SK-N-SH (cell line): ENCODE results near the gene CYTL1. TPM values are rescaled to one million over a fixed set of nuclear protein-coding genes. Genes with fewer than 3 reads are reported as not detected.

Experiments used
- CTCF ChIA-PET: fragments of 300-600, 350-600 bp; formaldehyde crosslinking; extraction: SDS; loops from one replicate; lab custom pipeline; 2021; lab: Yijun Ruan, JAX
- POLR2A ChIA-PET: fragments of 350-600 bp; sonication (Branson Sonifier 250); formaldehyde crosslinking; extraction: SDS; loops from one replicate; lab custom pipeline; 2020; ENCODE audit warnings: antibody characterized with exemption, inconsistent platforms; lab: Yijun Ruan, JAX
- DNase-seq: peaks from one replicate; pipeline ENCODE4 v3.0.0; 2012
- H2AFZ ChIP-seq: fragments of 200-600 bp; sonication (generic); 2 replicates; pipeline ENCODE4 v1.8.1; 2016; ENCODE audit warnings: antibody characterized with exemption, mild to moderate bottlenecking, low read depth
- H3F3A ChIP-seq: fragments of 200-600 bp; sonication (generic); replicated peaks from 2 replicates; pipeline ENCODE3; 2016; ENCODE audit warnings: antibody characterized with exemption, mild to moderate bottlenecking; ENCODE audit not compliant: insufficient read depth
- H3K27ac ChIP-seq, 2 experiments: fragments of 200-500 bp in 1 of 2; fragments of 200-600 bp in 1 of 2; sonication (Bioruptor generic) in 1 of 2; sonication (generic), shearing (Covaris generic) in 1 of 2; 2 replicates each; pipeline versions ENCODE4 v1.5.1 to v1.6.1; 2014 to 2016; ENCODE audit warnings: low read depth in 2 of 2, inconsistent platforms in 1 of 2, low read length in 1 of 2, mild to moderate bottlenecking in 1 of 2, mixed read lengths in 1 of 2
- H3K27me3 ChIP-seq: fragments of 200-600 bp; sonication (generic), shearing (Covaris generic); 2 replicates; pipeline ENCODE4 v1.6.1; 2016; ENCODE audit warnings: mixed run types; ENCODE audit not compliant: insufficient read depth
- H3K36me3 ChIP-seq, 2 experiments: fragments of 200-500 bp in 1 of 2; fragments of 200-600 bp in 1 of 2; sonication (Bioruptor generic) in 1 of 2; sonication (generic) in 1 of 2; replicated peaks in 1 of 2; 2 replicates each; pipeline versions ENCODE3 to v1.5.1; 2014 to 2016; ENCODE audit warnings: low read length in 1 of 2, mild to moderate bottlenecking in 1 of 2; ENCODE audit not compliant: insufficient read depth in 2 of 2, control insufficient read depth in 1 of 2
- H3K4me1 ChIP-seq, 2 experiments: fragments of 200-500 bp in 1 of 2; fragments of 200-600 bp in 1 of 2; sonication (Bioruptor generic) in 1 of 2; sonication (generic), shearing (Covaris generic) in 1 of 2; 2 replicates each; pipeline versions ENCODE4 v1.5.1 to v1.6.1; 2014 to 2016; ENCODE audit warnings: low read depth in 1 of 2, low read length in 1 of 2, mixed run types in 1 of 2; ENCODE audit not compliant: insufficient read depth in 2 of 2, control insufficient read depth in 1 of 2
- H3K4me2 ChIP-seq: fragments of 200-600 bp; sonication (generic), shearing (Covaris generic); 2 replicates; pipeline ENCODE4 v1.6.1; 2017; ENCODE audit warnings: mixed run types
- H3K4me3 ChIP-seq, 2 experiments: fragments of 200-500 bp in 1 of 2; fragments of 200-600 bp in 1 of 2; sonication (Bioruptor generic) in 1 of 2; sonication (generic), shearing (Covaris generic) in 1 of 2; 2 replicates each; pipeline versions ENCODE4 v1.5.1 to v1.8.1; 2014 to 2016; ENCODE audit warnings: low read depth in 2 of 2, inconsistent platforms in 1 of 2, low read length in 1 of 2, mild to moderate bottlenecking in 1 of 2, mixed read lengths in 1 of 2, moderate library complexity in 1 of 2
- H3K79me2 ChIP-seq: fragments of 200-600 bp; sonication (generic); 2 replicates; pipeline ENCODE4 v1.8.1; 2017; ENCODE audit warnings: mild to moderate bottlenecking; ENCODE audit not compliant: insufficient read depth
- H3K9ac ChIP-seq: fragments of 200-600 bp; sonication (generic); 2 replicates; pipeline ENCODE4 v1.6.1; 2017; ENCODE audit warnings: mixed run types
- H3K9me2 ChIP-seq: fragments of 200-600 bp; sonication (generic); 2 replicates; pipeline ENCODE4 v1.6.1; 2017; ENCODE audit warnings: mixed run types
- H3K9me3 ChIP-seq: fragments of 200-600 bp; sonication (generic); 2 replicates; pipeline ENCODE4 v1.6.1; 2017; ENCODE audit warnings: mixed run types, mild to moderate bottlenecking, moderate library complexity
- H4K20me1 ChIP-seq: fragments of 200-600 bp; sonication (generic); 2 replicates; pipeline ENCODE4 v1.6.1; 2017; ENCODE audit warnings: mild to moderate bottlenecking, mixed run types; ENCODE audit not compliant: insufficient read depth
- EP300 ChIP-seq, 2 experiments: IDR thresholded peaks; 2 replicates each; pipeline versions ENCODE4 v1.4.0 to v1.6.1; 2012; ENCODE audit warnings: borderline replicate concordance in 1 of 2, low read depth in 1 of 2, low read length in 1 of 2
- EZH2phosphoT487 ChIP-seq: fragments of 200-600 bp; sonication (generic); IDR thresholded peaks from 2 replicates; pipeline ENCODE4 v1.6.1; 2017; ENCODE audit warnings: low read depth, mixed run types, mild to moderate bottlenecking, antibody characterized with exemption, moderate library complexity, borderline replicate concordance
- FOXM1 ChIP-seq: IDR thresholded peaks from 2 replicates; pipeline ENCODE4 v1.4.0; 2012; ENCODE audit warnings: low read depth, mild to moderate bottlenecking
- GABPA ChIP-seq: IDR thresholded peaks from 2 replicates; pipeline ENCODE4 v1.4.0; 2012; ENCODE audit warnings: low read depth, mild to moderate bottlenecking
- GATA2 ChIP-seq: sonication (generic); formaldehyde crosslinking; IDR thresholded peaks from 2 replicates; pipeline ENCODE4 v1.5.0; 2020; ENCODE audit warnings: mild to moderate bottlenecking, missing genetic modification reagents
- NFIC ChIP-seq: IDR thresholded peaks from 2 replicates; pipeline ENCODE4 v1.4.0; 2012; ENCODE audit warnings: borderline replicate concordance
- NRF1 ChIP-seq: IDR thresholded peaks from 2 replicates; pipeline ENCODE4 v1.6.1; 2012; ENCODE audit warnings: low read depth, mild to moderate bottlenecking, low read length
- PBX3 ChIP-seq: IDR thresholded peaks from 2 replicates; pipeline ENCODE4; 2012
- POLR2AphosphoS5 ChIP-seq: IDR thresholded peaks from 2 replicates; pipeline ENCODE4 v1.6.1; 2012; ENCODE audit warnings: low read depth, low read length
- RCOR1 ChIP-seq: fragments of 150-350 bp; IDR thresholded peaks from 2 replicates; pipeline ENCODE4 v1.6.1; 2017; ENCODE audit warnings: antibody characterized with exemption, low read length
- RFX5 ChIP-seq: IDR thresholded peaks from 2 replicates; pipeline ENCODE4 v1.6.1; 2012; ENCODE audit warnings: mild to moderate bottlenecking, improper control_type of control experiment, low read length
- TAF1 ChIP-seq: IDR thresholded peaks from 2 replicates; pipeline ENCODE4 v1.6.1; 2012; ENCODE audit warnings: low read depth, mild to moderate bottlenecking, low read length, moderate library complexity, borderline replicate concordance
- TEAD4 ChIP-seq: IDR thresholded peaks from 2 replicates; pipeline ENCODE4 v1.4.0; 2012; ENCODE audit warnings: mild to moderate bottlenecking, borderline replicate concordance; ENCODE audit not compliant: insufficient read depth
- USF2 ChIP-seq: fragments of 150-350 bp; IDR thresholded peaks from 2 replicates; pipeline ENCODE4 v1.6.1; 2017; ENCODE audit warnings: antibody characterized with exemption, low read length, low read depth, borderline replicate concordance
- ZBTB33 ChIP-seq: IDR thresholded peaks from 2 replicates; pipeline ENCODE4 v1.4.0; 2012; ENCODE audit warnings: low read depth, borderline replicate concordance
- WGBS: methylation state at CpG from one replicate; pipeline ENCODE4 v1.1.6; 2017; ENCODE audit warnings: low lambda C conversion rate; 5-methylcytosine and 5-hydroxymethylcytosine counted together
- polyA plus RNA-seq, 3 experiments: library from polyadenylated mRNA; depleted of rRNA; stranded (reverse); fragments of >200 nt; gene quantifications; 2 replicates each; pipeline ENCODE4 v1.2.3, GENCODE V29; 2012

The CYTL1 gene
- polyA plus RNA-seq, 1 of the 3 experiments (the other 2 are of a cell fraction), result 3.0 TPM

- no peak overlapping the region for H3K4me3 ChIP-seq
- 22% methylated on average over 4 of the region's 4 CpGs for WGBS
- TF ChIP-seq EP300 (IDR thresholded peaks at IDR 0.05; ENCODE audit: borderline replicate concordance in 1 of 2, low read depth in 1 of 2, low read length in 1 of 2) (no peak), PBX3 (no peak), RFX5 (no peak), TAF1 (no peak), TEAD4 (no peak)
- H3K79me2 ChIP-seq, result no peaks in the 10 kb centered on the region
- H3K9me2 ChIP-seq, result no peaks in the 10 kb centered on the region
- H3K4me1 ChIP-seq, result no peaks in the 10 kb centered on the region
- H3K9me3 ChIP-seq, result no peaks in the 10 kb centered on the region; the same call in 1 of the 2 replicates
- H3K27me3 ChIP-seq, result no peaks in the 10 kb centered on the region; the same call in 1 of the 2 replicates
- no peaks in the 10 kb centered on the region for H3F3A ChIP-seq
- H3K27ac ChIP-seq, result no peak overlapping the region
- no peak overlapping the region for H3K9ac ChIP-seq
- H3K36me3 ChIP-seq, result no peaks in the 10 kb centered on the region
- no peaks in the 10 kb centered on the region for H4K20me1 ChIP-seq
- H2AFZ ChIP-seq, result no peak overlapping the region
- CTCF ChIA-PET, result no interaction called here
- no peak for DNase-seq
- no peak overlapping the region for H3K4me2 ChIP-seq
- POLR2A ChIA-PET, result no interaction called here
Observed at GRCh38 chr4:4979971-4980370, 39.3 kb downstream of the CYTL1 start.

- 36% methylated on average over 3 of the region's 3 CpGs for WGBS
- POLR2A ChIA-PET, result no interaction called here
- Histone ChIP-seq H3K4me2 (no peak overlapping the region), H3K9ac (no peak overlapping the region), H3K4me1 (no peaks in the 10 kb centered on the region), H4K20me1 (no peaks in the 10 kb centered on the region), H3K79me2 (no peaks in the 10 kb centered on the region), H3K9me2 (no peaks in the 10 kb centered on the region), H2AFZ (no peak overlapping the region), H3K9me3 (no peaks in the 10 kb centered on the region; the same call in 1 of the 2 replicates), H3K27me3 (no peaks in the 10 kb centered on the region; the same call in 1 of the 2 replicates), H3K36me3 (no peaks in the 10 kb centered on the region), H3K27ac (no peak overlapping the region), H3K4me3 (no peak overlapping the region), H3F3A (no peaks in the 10 kb centered on the region)
- no peak for TF ChIP-seq NRF1
- no peak for DNase-seq
- CTCF ChIA-PET, result no interaction called here
Observed at GRCh38 chr4:4974727-4975126, 44.5 kb downstream of the CYTL1 start.

- Histone ChIP-seq H3K4me1 (no peaks in the 10 kb centered on the region), H3K9me3 (no peaks in the 10 kb centered on the region; the same call in 1 of the 2 replicates), H3K9me2 (no peaks in the 10 kb centered on the region), H3K9ac (no peak overlapping the region), H3K4me2 (no peak overlapping the region), H2AFZ (no peak overlapping the region), H3K27me3 (no peaks in the 10 kb centered on the region; the same call in 1 of the 2 replicates), H3K27ac (no peak overlapping the region), H3K36me3 (no peaks in the 10 kb centered on the region), H3K79me2 (no peaks in the 10 kb centered on the region), H3F3A (no peaks in the 10 kb centered on the region), H4K20me1 (no peaks in the 10 kb centered on the region), H3K4me3 (no peak overlapping the region)
- CTCF ChIA-PET, result no interaction called here
- 27% methylated on average over 1 of the region's 1 CpG for WGBS
- POLR2A ChIA-PET, result no interaction called here
- no peak for DNase-seq
- TF ChIP-seq NRF1 (no peak), USF2 (no peak), EZH2phosphoT487 (no peak), GATA2 (CRISPR knock-in tag) (no peak), RFX5 (no peak), GABPA (no peak), ZBTB33 (no peak), PBX3 (no peak), RCOR1 (no peak), FOXM1 (no peak), NFIC (no peak), TAF1 (no peak), TEAD4 (no peak), POLR2AphosphoS5 (no peak)
Observed at GRCh38 chr4:4971796-4972195, 47.5 kb downstream of the CYTL1 start.
